ENCODE measurements around the gene INHBE.
"Not testable (repeated sequence)": the region's sequence is repeated elsewhere in the genome, so short reads cannot be mapped to it uniquely, and the experiment has no call there.

INHBE gene

GRCh38 chr12:57441393-57441792, 13.7 kb upstream of the INHBE start:
- not testable (repeated sequence) for DNase-seq

- peak; percentile 31 for DNase-seq
Observed at GRCh38 chr12:57441846-57442427, 13.2 kb upstream of the INHBE start.

- DNase-seq: not testable (repeated sequence)
Observed at GRCh38 chr12:57444337-57444736, 10.8 kb upstream of the INHBE start.

- no peak for DNase-seq
Observed at GRCh38 chr12:57444744-57445143, 10.4 kb upstream of the INHBE start.

- no peak for DNase-seq
Observed at GRCh38 chr12:57446292-57446960, 8.7 kb upstream of the INHBE start.

- no peak for DNase-seq
Observed at GRCh38 chr12:57448669-57449068, 6.4 kb upstream of the INHBE start.

GRCh38 chr12:57449375-57449774, 5.7 kb upstream of the INHBE start:
- DNase-seq: no peak

- no peak for DNase-seq
Observed at GRCh38 chr12:57450057-57450456, 5.0 kb upstream of the INHBE start.

GRCh38 chr12:57451233-57451778, 3.8 kb upstream of the INHBE start:
- DNase-seq: no peak

- peak; percentile 89 for DNase-seq
Observed at GRCh38 chr12:57452181-57452936, 2.7 kb upstream of the INHBE start.

GRCh38 chr12:57452937-57453509, 2.1 kb upstream of the INHBE start:
- DNase-seq: peak; percentile 84

- DNase-seq: no peak
Observed at GRCh38 chr12:57454213-57454565, 918 bp upstream of the INHBE start.

- DNase-seq: peak; percentile 33
Observed at GRCh38 chr12:57455374-57456144, 452 bp downstream of the INHBE start.

GRCh38 chr12:57456145-57456700, 1.1 kb downstream of the INHBE start:
- DNase-seq: peak; percentile 73

- no peak for DNase-seq
Observed at GRCh38 chr12:57456737-57457490, 1.8 kb downstream of the INHBE start.

- no peak for DNase-seq
Observed at GRCh38 chr12:57458665-57459054, 3.6 kb downstream of the INHBE start.

GRCh38 chr12:57459055-57459749, 4.1 kb downstream of the INHBE start:
- DNase-seq: peak; percentile 98

- no peak for DNase-seq
Observed at GRCh38 chr12:57459750-57460467, 4.8 kb downstream of the INHBE start, which contains the start of gene GLI1. TSS of gene GLI1 (plus strand) at chr12:57459785. CDS start at chr12:57463692, 3,907 bp downstream.

GRCh38 chr12:57460468-57460784, 5.3 kb downstream of the INHBE start:
- no peak for DNase-seq

GRCh38 chr12:57460841-57461275, 5.8 kb downstream of the INHBE start:
- peak; percentile 26 for DNase-seq
